GM20431 (cell line): ENCODE results near the gene UTRN.

ENCODE experiments used
- in situ Hi-C: fragments of 300-500 bp; cut with MseI, MboI; formaldehyde crosslinking; loops from one replicate; pipeline ENCODE4 v1.15.0; 2020; ENCODE audit warnings: low sequenced_read_pairs; ENCODE audit not compliant: unreplicated experiment

UTRN gene

GRCh38 chr6:144307880-144308279 is 22.7 kb downstream of the UTRN start:
- in situ Hi-C loops: no loop called here

DNA sequence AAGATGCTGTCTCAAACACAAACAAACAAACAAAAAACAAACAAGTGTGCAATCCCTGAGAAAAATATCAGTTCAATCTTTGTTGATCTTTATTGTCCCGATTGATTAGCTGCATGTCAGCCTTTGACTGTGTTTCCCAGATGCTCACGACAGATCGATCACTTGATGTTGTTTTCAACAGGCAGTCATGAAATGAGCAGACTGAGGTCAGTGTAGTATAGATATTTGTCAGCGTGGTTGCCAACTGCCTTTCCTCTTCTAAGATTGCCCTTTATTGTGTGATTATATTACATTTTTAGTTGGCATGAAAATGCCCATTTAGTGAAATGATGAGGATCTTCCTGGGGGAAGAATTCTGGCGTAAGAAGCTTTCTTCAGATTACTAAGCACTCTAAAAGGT is 25.6 kb downstream of the UTRN start:
- in situ Hi-C loops: no loop called here

DNA sequence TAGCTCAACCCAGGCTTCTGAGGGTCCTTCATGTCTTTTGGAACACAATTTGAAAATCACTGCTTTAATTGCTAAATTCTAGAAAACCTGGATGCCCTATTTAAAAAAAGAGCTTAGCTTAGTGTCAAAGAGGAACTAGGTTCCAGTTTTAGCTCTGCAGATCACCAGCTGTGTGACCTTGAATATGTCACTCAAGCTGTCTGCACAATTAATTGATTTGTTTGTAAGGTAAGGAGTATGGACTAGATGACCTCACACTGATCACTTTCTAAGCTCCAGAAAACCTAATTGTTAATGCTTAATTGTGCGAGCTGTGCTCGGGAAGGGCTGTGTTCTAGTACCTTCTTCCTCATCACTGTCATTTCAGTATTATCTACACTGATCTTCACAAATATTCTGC is 26.2 kb downstream of the UTRN start:
- in situ Hi-C loops: no loop called here

- in situ Hi-C loops: no loop called here
Measured at GRCh38 chr6:144314003-144314485, 28.9 kb downstream of the UTRN start.

DNA sequence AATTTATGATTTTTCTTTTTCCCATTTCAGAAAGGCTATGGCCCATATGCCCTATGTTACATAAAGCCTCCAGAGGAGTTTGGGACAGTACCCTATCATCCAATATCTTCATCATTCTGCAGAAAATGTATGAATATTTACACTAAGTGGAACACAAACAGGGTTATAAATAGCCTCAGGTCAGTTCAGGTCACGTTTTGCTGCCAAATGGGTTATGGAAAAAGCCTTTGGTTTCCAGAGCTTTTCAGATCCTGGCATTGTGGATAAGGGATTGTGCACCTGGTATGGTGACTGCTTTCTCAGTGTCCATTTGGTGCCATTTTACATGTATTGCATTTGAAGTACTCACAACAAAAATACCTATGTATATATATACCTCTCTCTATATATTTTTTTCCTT is 29.4 kb downstream of the UTRN start:
- in situ Hi-C loops: no loop called here

DNA sequence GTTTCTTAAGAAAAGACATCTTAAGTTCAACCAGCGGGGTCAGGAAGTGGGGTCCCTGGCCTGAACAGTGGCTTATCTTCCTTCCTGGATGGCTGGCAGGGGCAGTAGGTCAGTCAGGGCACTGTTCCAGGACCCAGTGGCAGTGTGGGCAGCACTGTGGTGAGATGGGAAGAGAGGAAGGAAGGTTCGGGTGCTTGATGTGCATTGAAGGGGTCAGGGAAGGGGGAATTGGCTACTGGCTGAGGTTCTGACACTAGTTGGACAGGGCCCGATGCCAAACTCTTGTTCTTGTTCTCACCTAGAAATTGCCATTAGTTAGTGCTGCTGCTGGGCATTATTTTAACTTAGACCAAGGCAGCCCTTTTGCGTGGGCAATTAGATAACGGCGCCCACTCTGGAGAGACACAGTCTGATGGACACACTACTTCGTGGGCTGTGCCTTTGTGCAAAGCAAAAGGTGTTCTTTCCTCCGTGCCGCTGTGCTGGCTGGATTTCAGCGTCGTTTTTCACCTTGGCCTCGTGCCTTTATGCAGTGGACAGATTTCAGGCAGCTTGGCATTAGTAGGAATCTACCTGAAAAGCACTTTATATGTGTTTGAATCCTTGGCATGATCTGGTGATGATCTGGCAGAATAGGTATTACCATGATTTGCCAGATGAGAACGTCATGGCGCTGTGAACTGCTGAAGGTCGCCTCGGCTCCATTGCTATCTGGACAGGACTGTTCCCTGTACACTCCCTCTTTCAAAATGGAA is 30.3 kb downstream of the UTRN start:
- in situ Hi-C loops: no loop called here

DNA sequence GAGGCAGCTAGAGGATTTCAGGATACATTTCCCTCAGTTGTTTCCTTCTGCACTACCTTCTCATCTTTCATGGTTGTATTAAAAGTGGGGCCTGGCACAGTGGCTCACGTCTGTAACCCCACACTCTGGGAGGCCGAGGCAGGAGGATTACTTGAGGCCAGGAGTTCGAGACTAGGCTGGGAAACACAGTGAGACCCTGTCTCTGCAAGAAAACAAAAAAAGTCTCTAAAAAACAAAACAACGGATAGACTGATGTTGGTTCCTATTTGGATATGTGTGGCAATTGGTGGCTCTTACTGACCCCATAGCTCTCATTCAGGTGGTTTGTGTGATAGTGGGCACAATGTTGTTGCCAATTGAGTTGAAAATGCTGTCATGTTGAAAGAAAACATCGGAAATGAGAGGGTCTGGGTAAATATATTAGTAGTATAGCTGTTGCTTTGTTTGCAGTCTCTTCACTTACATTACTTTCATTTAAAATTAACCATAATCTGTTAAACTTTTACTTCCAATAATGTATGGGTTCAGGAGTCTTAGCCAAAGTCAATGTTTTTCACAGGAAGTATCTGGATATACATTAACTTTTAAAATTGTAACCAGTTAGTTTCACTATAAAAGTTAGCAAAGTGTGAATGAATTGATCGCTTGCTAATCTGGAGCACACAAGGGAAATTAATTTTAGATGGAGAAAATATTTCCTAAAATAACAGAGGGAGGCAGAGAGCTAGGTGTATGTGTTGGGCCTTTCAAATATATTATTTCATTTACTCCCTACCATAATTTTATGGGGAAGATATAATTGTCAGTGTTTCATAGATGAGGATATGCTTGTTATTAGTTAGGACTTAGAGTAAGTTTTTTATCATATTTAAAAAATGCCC is 31.1 kb downstream of the UTRN start:
- in situ Hi-C loops: no loop called here

DNA sequence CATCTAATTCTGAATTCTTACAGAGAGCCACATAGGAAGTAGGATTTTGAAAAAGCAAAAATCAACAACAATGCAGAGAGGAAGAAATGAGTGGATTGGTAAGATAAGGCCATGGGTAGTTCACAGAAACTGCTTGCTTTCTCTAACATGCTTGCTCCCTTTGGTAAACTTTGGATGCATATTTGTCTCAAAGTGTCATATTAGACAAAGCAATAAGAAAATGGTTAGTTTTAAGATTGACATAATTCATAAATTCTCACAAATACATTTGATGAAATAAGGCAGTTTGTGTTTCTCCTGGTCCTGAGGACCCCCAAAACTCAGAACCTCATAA is 31.7 kb downstream of the UTRN start:
- in situ Hi-C loops: no loop called here

- in situ Hi-C loops: no loop called here
Measured at GRCh38 chr6:144317736-144318135, 32.6 kb downstream of the UTRN start.

DNA sequence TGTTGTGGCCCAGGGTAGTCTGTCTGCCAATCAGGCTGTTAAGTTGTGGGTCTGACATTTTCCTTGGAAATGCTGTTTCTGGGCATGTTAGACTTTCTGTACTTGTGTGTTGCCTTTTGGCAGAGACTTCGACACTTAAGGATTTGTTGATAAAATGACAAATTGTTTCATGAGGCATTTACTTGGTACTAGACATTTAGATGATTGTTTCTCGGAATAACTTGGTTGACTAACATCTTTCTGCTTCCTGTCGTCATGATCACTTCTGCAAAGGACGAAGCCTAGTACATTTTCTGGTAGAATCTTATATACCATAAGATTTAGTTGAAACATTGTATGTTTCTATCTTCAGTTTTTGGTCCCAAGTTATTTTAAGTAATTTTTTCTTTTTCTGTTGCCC is 34.1 kb downstream of the UTRN start:
- in situ Hi-C loops: no loop called here

GRCh38 chr6:144320741-144321140 is 35.6 kb downstream of the UTRN start:
- in situ Hi-C loops: no loop called here

DNA sequence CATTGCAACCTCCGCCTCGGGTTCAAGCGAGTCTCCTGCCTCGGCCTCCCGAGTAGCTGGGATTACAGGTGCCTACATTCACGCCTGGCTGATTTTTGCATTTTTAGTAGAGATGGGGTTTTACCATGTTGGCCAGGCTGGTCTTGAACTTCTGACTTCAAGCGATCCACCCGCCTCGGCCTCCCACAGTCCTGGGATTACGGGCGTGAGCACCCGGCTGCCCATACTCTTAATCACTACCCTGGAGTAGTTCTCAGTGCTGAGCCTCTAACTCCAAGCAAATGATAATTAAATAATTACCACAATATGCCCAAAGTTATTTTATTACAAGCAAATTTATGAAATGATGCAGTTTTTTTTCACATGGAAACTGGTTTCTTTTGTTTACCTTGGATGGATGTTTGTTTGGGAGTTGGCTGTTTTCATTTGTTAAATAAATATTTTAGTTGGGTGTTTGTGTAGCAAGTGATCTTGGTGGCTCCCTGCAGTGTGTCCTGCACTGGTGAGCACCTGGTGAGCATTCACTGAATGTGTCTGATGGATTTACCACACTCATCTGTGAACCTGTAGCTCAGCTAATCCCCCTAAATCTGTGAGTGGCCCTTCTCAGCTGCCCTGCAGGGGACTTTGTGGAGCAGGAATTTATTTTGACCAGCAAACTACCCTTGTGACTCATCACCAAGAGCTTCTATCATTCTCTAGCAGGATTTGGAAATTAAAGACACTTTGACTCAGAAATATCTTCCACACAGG is 36.9 kb downstream of the UTRN start:
- in situ Hi-C loops: no loop called here

GRCh38 chr6:144325232-144325631 is 40.1 kb downstream of the UTRN start:
- in situ Hi-C loops: no loop called here

GRCh38 chr6:144326393-144326792 is 41.3 kb downstream of the UTRN start:
- in situ Hi-C loops: no loop called here

DNA sequence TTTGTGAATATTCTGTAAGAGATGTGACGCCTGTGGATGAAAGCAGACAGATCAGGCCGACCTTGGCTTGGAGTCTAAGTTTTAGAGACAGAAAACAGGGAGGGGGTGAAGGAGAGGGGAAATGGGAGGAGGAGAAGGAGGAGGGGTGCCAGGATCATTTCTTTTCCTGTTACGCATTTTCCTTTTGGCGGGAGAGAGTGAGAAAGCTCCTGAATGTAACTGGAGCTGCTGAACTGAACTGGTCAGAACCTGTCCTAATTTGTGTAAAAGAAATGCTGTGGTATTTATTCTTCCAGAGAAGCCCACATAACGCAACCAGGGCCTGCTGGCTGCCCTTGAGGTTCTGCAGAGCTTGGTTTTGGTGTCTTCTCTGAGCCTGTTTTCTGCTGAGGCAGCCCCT is 41.9 kb downstream of the UTRN start:
- in situ Hi-C loops: no loop called here

DNA sequence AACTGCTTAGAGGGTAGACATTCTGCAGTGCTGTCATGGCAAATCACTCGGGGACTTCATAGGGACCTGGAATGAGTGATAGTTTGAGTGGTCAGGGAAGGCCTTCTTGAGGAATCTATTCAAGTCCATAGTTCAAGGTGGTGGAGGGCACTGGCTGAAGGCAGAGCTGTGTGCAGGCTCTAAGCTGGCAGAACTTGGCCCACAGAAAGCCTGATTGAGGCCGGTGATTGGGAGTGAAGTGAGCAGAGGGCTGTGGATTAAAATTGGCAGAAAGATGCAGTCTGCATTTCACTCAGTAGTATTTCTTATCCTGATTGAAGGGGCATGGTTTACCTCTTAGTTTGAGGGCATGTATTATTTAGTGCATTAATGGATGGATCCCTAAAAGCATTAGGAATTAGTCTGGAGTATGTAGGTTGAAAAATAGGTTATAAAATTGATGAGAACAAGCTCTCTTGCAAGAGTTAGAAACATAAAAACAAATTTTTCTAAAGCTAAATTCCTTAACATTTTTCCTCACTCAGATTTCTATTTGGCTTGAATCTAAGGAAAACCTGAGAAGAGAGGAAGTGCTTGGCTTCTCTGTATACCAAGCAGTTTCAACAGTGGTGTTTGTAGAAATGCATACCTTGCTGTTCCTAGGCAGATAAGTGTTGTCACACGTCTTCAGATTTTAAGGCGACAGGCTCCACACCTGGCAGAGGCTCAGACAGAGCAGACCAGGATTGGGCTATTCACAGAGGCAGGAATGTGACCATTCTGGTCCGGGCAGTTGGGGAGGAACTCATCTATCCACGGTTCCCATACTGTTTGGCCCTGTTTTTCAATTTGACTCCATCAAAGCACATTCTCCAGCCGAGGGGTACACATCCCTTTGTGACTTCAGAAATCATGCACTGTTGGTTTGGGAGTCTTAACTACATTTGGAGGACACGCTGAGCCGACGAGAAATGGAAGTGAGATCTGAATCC is 45.2 kb downstream of the UTRN start:
- in situ Hi-C loops: no loop called here

DNA sequence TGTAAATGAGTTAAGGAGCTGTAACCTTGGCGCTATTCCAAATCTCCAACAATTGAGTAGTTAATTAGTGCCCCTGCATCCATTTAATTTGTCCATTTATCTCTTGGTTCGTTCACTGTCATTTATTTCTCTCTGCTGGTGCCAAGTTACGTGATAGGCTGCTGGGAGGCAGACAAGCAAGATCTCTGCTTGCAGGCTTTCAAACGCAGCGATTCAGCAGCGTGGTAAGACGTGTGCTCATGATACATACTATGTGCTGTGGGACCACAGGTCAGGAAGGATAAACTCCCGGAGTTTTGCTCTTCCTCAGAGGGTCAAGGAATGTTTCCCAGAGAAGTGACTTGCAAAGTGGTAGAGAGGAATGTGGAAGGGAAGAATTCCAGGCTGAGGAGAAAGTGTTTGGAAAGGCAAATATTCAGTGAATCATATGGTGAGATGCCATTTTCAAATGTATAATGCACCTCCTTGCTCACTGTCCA is 46.4 kb downstream of the UTRN start:
- in situ Hi-C loops: no loop called here

DNA sequence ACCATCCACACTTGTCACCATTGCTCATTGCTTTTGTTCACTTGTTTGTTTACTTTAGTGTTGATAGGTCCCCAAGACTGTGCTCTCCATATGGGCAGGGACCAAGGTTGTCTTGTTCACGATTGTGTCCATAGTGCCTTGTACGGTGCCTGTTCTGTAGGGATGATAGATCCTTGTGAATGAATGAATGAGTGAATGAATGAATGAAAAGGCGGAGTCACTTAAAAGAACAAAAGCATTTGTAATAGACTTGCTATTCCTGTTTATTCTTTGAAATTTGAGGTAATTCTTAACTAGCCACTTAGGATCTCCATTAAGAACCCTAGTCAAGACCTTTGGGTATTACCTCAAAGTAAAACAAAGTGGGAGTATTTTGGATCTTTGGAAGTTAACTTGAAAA is 47.0 kb downstream of the UTRN start:
- in situ Hi-C loops: no loop called here

DNA sequence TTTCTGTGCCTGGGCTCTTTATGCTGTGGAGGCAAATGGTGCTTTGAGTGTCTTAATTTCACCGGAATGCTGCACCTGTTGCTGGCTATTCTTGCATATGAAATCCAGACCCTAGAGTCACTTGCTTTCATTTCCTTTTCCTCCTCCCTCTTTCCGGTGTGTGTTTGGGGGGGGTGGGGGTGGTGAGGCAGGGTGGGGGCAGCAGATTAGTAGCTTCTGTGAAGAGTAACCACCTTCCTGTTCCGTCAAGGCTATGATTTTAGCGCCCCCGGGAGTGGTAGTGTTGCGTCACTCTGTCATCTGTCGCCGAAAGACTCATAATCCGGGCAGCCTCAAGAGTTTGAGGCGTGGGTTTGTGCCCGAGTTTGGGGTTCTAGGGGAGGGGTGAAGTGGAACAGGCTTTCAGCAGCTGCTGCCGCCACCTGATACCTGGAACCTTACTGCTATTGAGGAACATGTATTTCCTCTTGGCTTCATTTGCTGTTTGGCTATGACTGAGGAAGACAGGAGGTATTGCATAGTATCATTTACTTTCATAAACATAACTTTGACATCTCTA is 49.1 kb downstream of the UTRN start:
- in situ Hi-C loops: no loop called here
